ENCODE data around the gene TLR8.

GRCh38 chrX:12972243-12972642 is 65.8 kb downstream of the TLR8 start:
- TF ChIP-seq CTCF (IDR thresholded peaks at IDR 0.05; ENCODE audit: low read length) (no peak), EZH2 (optimal IDR thresholded peaks at IDR 0.05; ENCODE audit: low read depth, low read length) (no peak), EZH2phosphoT487 (IDR thresholded peaks at IDR 0.05; ENCODE audit: low read length) (no peak)
